Measurements from ENCODE around the gene SPINDOC. TPM values are rescaled to one million over a fixed set of nuclear protein-coding genes. Genes with fewer than 3 reads are reported as not detected.
A peak's percentile ranks its signal among the peaks of the same experiment; 100 is the strongest.

SPINDOC gene
- total RNA-seq, 1 experiment from 2014 or later, result 50.9 TPM

- BruUV-seq (replicated peaks), result no TSS peak
- no peak overlapping the region for H3K4me2 ChIP-seq (ENCODE audit: low read length)
- no peaks in the 10 kb centered on the region for H3K36me3 ChIP-seq (ENCODE audit: control insufficient read depth in 1 of 2, insufficient read depth in 2 of 2, low read length in 2 of 2)
- H3K4me1 ChIP-seq (ENCODE audit: control insufficient read depth in 1 of 2, insufficient read depth in 2 of 2, low read length in 2 of 2), result no peaks in the 10 kb centered on the region
- H3K27ac ChIP-seq (ENCODE audit: low read depth, low read length), result no peak overlapping the region
- ChIA-PET RAD21 (ENCODE audit: low non-redundant PET in 1 of 2, low total read pairs in 2 of 2, uncharacterized antibody in 2 of 2, unreplicated experiment in 2 of 2) (no interaction called here), CTCF (no interaction called here), POLR2A (no interaction called here)
- no peak overlapping the region for H2AFZ ChIP-seq (ENCODE audit: low read depth, low read length, poor library complexity, severe bottlenecking)
- peak; percentile 26; the same call in 1 of the 2 replicates for TF ChIP-seq SRF (IDR thresholded peaks at IDR 0.05; ENCODE audit: low read depth)
- TF ChIP-seq REST (IDR thresholded peaks at IDR 0.05; ENCODE audit: low read depth), result no peak
- peak; percentile 92; the same call in 1 of the 2 replicates for TF ChIP-seq CBX3 (IDR thresholded peaks at IDR 0.05; ENCODE audit: low read depth)
- no peaks in the 10 kb centered on the region for H3K9me2 ChIP-seq (ENCODE audit: insufficient read depth)
- no peak overlapping the region for H3K4me3 ChIP-seq (replicated peaks in 1 of 2; ENCODE audit: low read depth in 1 of 2, low read length in 2 of 2)
- H4K20me1 ChIP-seq (ENCODE audit: insufficient read depth), result no peaks in the 10 kb centered on the region
- no peak overlapping the region for H3K9ac ChIP-seq (ENCODE audit: low read length)
- no peak for ATAC-seq
- DNase-seq (ENCODE audit: low read depth, low spot score), result no peak
- H3K9me3 ChIP-seq (ENCODE audit: control insufficient read depth in 1 of 2, insufficient read depth in 1 of 2, low read depth in 1 of 2, low read length in 2 of 2), result peaks cover 7 to 8% of the 10 kb centered on the region in 2 experiments; a peak in 3 of 4 replicates
- intact Hi-C loops (cut with micrococcal nuclease), result no loop called here
- H3K27me3 ChIP-seq (ENCODE audit: insufficient read depth, low read length), result no peaks in the 10 kb centered on the region
- H3K79me2 ChIP-seq (ENCODE audit: insufficient read depth, low read length), result no peaks in the 10 kb centered on the region
Measured at GRCh38 chr11:63791495-63792167, 21.6 kb upstream of the SPINDOC start.

- ATAC-seq (no peak), DNase-seq (ENCODE audit: low read depth, low spot score) (no peak)
- Histone ChIP-seq H3K27me3 (ENCODE audit: insufficient read depth, low read length) (no peaks in the 10 kb centered on the region), H3K9me3 (ENCODE audit: control insufficient read depth in 1 of 2, insufficient read depth in 1 of 2, low read depth in 1 of 2, low read length in 2 of 2) (peaks cover 7 to 8% of the 10 kb centered on the region in 2 experiments; a peak in 3 of 4 replicates), H3K27ac (ENCODE audit: low read depth, low read length) (no peak overlapping the region), H3K36me3 (ENCODE audit: control insufficient read depth in 1 of 2, insufficient read depth in 2 of 2, low read length in 2 of 2) (no peaks in the 10 kb centered on the region), H3K4me2 (ENCODE audit: low read length) (no peak overlapping the region), H3K4me3 (replicated peaks in 1 of 2; ENCODE audit: low read depth in 1 of 2, low read length in 2 of 2) (no peak overlapping the region), H3K79me2 (ENCODE audit: insufficient read depth, low read length) (no peaks in the 10 kb centered on the region), H3K9ac (ENCODE audit: low read length) (no peak overlapping the region), H3K4me1 (ENCODE audit: control insufficient read depth in 1 of 2, insufficient read depth in 2 of 2, low read length in 2 of 2) (no peaks in the 10 kb centered on the region), H3K9me2 (ENCODE audit: insufficient read depth) (no peaks in the 10 kb centered on the region), H4K20me1 (ENCODE audit: insufficient read depth) (no peaks in the 10 kb centered on the region), H2AFZ (ENCODE audit: low read depth, low read length, poor library complexity, severe bottlenecking) (no peak overlapping the region)
- no TSS peak for BruUV-seq (replicated peaks)
- RAD21 ChIA-PET (ENCODE audit: low non-redundant PET in 1 of 2, low total read pairs in 2 of 2, uncharacterized antibody in 2 of 2, unreplicated experiment in 2 of 2), result no interaction called here
- CTCF ChIA-PET, result no interaction called here
- POLR2A ChIA-PET, result no interaction called here
- intact Hi-C loops (cut with micrococcal nuclease), result no loop called here
- TF ChIP-seq EGR1 (IDR thresholded peaks at IDR 0.05; ENCODE audit: low read depth) (no peak), POLR2AphosphoS5 (IDR thresholded peaks at IDR 0.05; ENCODE audit: low read depth, low read length) (no peak), SRF (IDR thresholded peaks at IDR 0.05; ENCODE audit: low read depth) (no peak), ZFX (IDR thresholded peaks at IDR 0.05) (no peak), POLR2A (IDR thresholded peaks at IDR 0.05; ENCODE audit: borderline replicate concordance, extremely low read depth, insufficient read depth, insufficient read length) (no peak), JUND (IDR thresholded peaks at IDR 0.05) (no peak), ELF1 (IDR thresholded peaks at IDR 0.05; ENCODE audit: borderline replicate concordance, low read depth) (no peak), ZBTB33 (IDR thresholded peaks at IDR 0.05; ENCODE audit: extremely low read depth, insufficient replicate concordance, low read length) (no peak), RAD21 (IDR thresholded peaks at IDR 0.05; ENCODE audit: low read depth) (no peak), CTCF (IDR thresholded peaks at IDR 0.05 in 2 of 3, conservative IDR thresholded peaks at IDR 0.05 in 1 of 3; ENCODE audit: borderline replicate concordance in 1 of 3, insufficient read depth in 1 of 3, low read depth in 2 of 3, low read length in 2 of 3) (no peak), YY1 (IDR thresholded peaks at IDR 0.05; ENCODE audit: extremely low read depth, insufficient replicate concordance, low read depth, low read length) (no peak)
Measured at GRCh38 chr11:63793161-63793560, 20.1 kb upstream of the SPINDOC start.
